ENCODE measurements around the gene GRPEL1. TPM values are rescaled to one million over a fixed set of nuclear protein-coding genes. Genes with fewer than 3 reads are reported as not detected.

GRPEL1 gene
- total RNA-seq, 1 experiment from 2014 or later = 40.7 TPM

- no peak overlapping the region for H2AFZ ChIP-seq (ENCODE audit: low read length)
- H3K4me1 ChIP-seq (ENCODE audit: insufficient read depth, low read length) = peaks cover 3% of the 10 kb centered on the region; the same call in 1 of the 2 replicates
- DNase-seq = no peak
- no peak overlapping the region for H2BK12ac ChIP-seq (ENCODE audit: insufficient read length, low read depth, low read length)
- no peak overlapping the region for H3K27ac ChIP-seq (ENCODE audit: insufficient read length, low read depth, low read length)
- Mint-ChIP-seq H3K27ac (no peak overlapping the region), H3K4me1 (peaks cover 25% of the 10 kb centered on the region in 2 experiments), H3K9me3 (no peaks in the 10 kb centered on the region), H3K27me3 (ENCODE audit: low read depth) (peaks cover 33% of the 10 kb centered on the region), H3K36me3 (ENCODE audit: insufficient read depth in 1 of 3, low read depth in 3 of 3) (no peaks in the 10 kb centered on the region), H3K4me3 (peak overlapping the region in 1 of 2 experiments; percentile 42; a peak in 1 of 5 replicates)
- no CpG with 5 or more reads among the region's 4 CpGs for WGBS (ENCODE audit: extremely low coverage, insufficient read length, low lambda C conversion rate)
- H3K79me1 ChIP-seq (ENCODE audit: insufficient read depth, low read depth, low read length, poor library complexity, severe bottlenecking) = peaks cover 4% of the 10 kb centered on the region
- H3K27me3 ChIP-seq (ENCODE audit: insufficient read depth, low read length) = peaks cover 12% of the 10 kb centered on the region; the same call in 1 of the 2 replicates
- H3K14ac ChIP-seq (ENCODE audit: insufficient read depth, low read length) = no peak overlapping the region
- H2BK20ac ChIP-seq (ENCODE audit: low read depth, low read length, poor library complexity, severe bottlenecking) = no peak overlapping the region
- H4K8ac ChIP-seq (replicated peaks; ENCODE audit: insufficient read length, low read depth, low read length) = no peak overlapping the region
- H3K18ac ChIP-seq (ENCODE audit: insufficient read length, low read depth, low read length) = no peak overlapping the region
- no peak overlapping the region for H3T11ph ChIP-seq (ENCODE audit: low read length)
- H4K5ac ChIP-seq (ENCODE audit: insufficient read length, low read depth, low read length) = no peak overlapping the region
- H3K79me2 ChIP-seq (ENCODE audit: insufficient read depth, low read length) = peaks cover 3% of the 10 kb centered on the region; the same call in 1 of the 2 replicates
- no peaks in the 10 kb centered on the region for H3K9me3 ChIP-seq (ENCODE audit: control insufficient read depth, low read depth, low read length)
- no peak overlapping the region for H3K4me2 ChIP-seq (ENCODE audit: insufficient read depth, insufficient read length, low read length)
- H4K91ac ChIP-seq (ENCODE audit: insufficient read length, low read depth, low read length) = no peak overlapping the region
- no peak overlapping the region for H3K4ac ChIP-seq (ENCODE audit: low read depth, low read length)
- no peak overlapping the region for H2BK120ac ChIP-seq (ENCODE audit: low read depth, low read length, poor library complexity, severe bottlenecking)
- H2BK15ac ChIP-seq (ENCODE audit: low read depth, low read length) = no peak overlapping the region
- TF ChIP-seq, protein P1, sequence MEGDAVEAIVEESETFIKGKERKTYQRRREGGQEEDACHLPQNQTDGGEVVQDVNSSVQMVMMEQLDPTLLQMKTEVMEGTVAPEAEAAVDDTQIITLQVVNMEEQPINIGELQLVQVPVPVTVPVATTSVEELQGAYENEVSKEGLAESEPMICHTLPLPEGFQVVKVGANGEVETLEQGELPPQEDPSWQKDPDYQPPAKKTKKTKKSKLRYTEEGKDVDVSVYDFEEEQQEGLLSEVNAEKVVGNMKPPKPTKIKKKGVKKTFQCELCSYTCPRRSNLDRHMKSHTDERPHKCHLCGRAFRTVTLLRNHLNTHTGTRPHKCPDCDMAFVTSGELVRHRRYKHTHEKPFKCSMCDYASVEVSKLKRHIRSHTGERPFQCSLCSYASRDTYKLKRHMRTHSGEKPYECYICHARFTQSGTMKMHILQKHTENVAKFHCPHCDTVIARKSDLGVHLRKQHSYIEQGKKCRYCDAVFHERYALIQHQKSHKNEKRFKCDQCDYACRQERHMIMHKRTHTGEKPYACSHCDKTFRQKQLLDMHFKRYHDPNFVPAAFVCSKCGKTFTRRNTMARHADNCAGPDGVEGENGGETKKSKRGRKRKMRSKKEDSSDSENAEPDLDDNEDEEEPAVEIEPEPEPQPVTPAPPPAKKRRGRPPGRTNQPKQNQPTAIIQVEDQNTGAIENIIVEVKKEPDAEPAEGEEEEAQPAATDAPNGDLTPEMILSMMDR (conservative IDR thresholded peaks at IDR 0.05) = no peak
- no peaks in the 10 kb centered on the region for H4K20me1 ChIP-seq (ENCODE audit: control insufficient read depth, insufficient read depth, insufficient read length)
- H3K9ac ChIP-seq (ENCODE audit: extremely low read depth, insufficient read length, low read length) = no peak overlapping the region
- H3K56ac ChIP-seq (ENCODE audit: insufficient read length, low read depth, low read length) = no peak overlapping the region
- peaks cover 19% of the 10 kb centered on the region for H3K23me2 ChIP-seq (ENCODE audit: insufficient read length, low read depth, low read length, poor library complexity, severe bottlenecking)
- no peak overlapping the region for H2AK5ac ChIP-seq (ENCODE audit: insufficient read length, low read length)
- no peak overlapping the region for H2BK5ac ChIP-seq (ENCODE audit: insufficient read length, low read length)
- no peak overlapping the region for H3K23ac ChIP-seq (ENCODE audit: insufficient read length, low read depth, low read length)
These were observed 27.1 kb downstream of the GRPEL1 start for GRCh38 chr4:7040765-7041164.

All from H9 (cell line).